GM19043 (cell line): ENCODE measurements around the gene ACBD3.
A peak's percentile ranks its signal among the peaks of the same experiment; 100 is the strongest.

Source experiments
- ATAC-seq: cut with Tn5 transposase; IDR thresholded peaks from one replicate; pipeline ENCODE4 v1.9.1; 2021; ENCODE audit warnings: low read depth; ENCODE audit not compliant: unreplicated experiment

The ACBD3 gene

GRCh38 chr1:226116673-226117072, 69.9 kb downstream of the ACBD3 start:
- no peak for ATAC-seq

GRCh38 chr1:226112626-226113025, 73.9 kb downstream of the ACBD3 start:
- ATAC-seq = no peak

GRCh38 chr1:226111883-226112261, 74.7 kb downstream of the ACBD3 start:
- ATAC-seq = no peak

- ATAC-seq = no peak
These were observed 75.3 kb downstream of the ACBD3 start for GRCh38 chr1:226111098-226111882.

- peak; percentile 68 for ATAC-seq
These were observed 76.1 kb downstream of the ACBD3 start for GRCh38 chr1:226110249-226111097.

GRCh38 chr1:226109829-226110248, 76.7 kb downstream of the ACBD3 start:
- ATAC-seq = peak; percentile 60

- ATAC-seq = no peak
These were observed 77.4 kb downstream of the ACBD3 start for GRCh38 chr1:226108935-226109828.

GRCh38 chr1:226107471-226108460, 78.8 kb downstream of the ACBD3 start:
- ATAC-seq = no peak

- ATAC-seq = no peak
These were observed 81.8 kb downstream of the ACBD3 start for GRCh38 chr1:226104671-226105121.

- no peak for ATAC-seq
These were observed 85.8 kb downstream of the ACBD3 start for GRCh38 chr1:226100436-226101391.

- ATAC-seq = no peak
These were observed 87.4 kb downstream of the ACBD3 start for GRCh38 chr1:226098870-226099835.

- no peak for ATAC-seq
These were observed 88.5 kb downstream of the ACBD3 start for GRCh38 chr1:226097866-226098625.

- ATAC-seq = no peak
These were observed 91.3 kb downstream of the ACBD3 start for GRCh38 chr1:226095286-226095685.
